Nephron (organoid): ENCODE results near the gene WDR13.
"Not testable (repeated sequence)": the region's sequence is repeated elsewhere in the genome, so short reads cannot be mapped to it uniquely, and the experiment has no call there.

Source experiments
- H3K27ac Mint-ChIP-seq, 3 experiments: 2 replicates each; pipeline ENCODE4 v1.8.0; 2020; ENCODE audit warnings: mixed read lengths in 3 of 3, mild to moderate bottlenecking in 2 of 3, moderate library complexity in 1 of 3
- H3K27me3 Mint-ChIP-seq: 2 replicates; pipeline ENCODE4 v1.8.0; 2021; ENCODE audit warnings: low read depth, mild to moderate bottlenecking, moderate library complexity, mixed read lengths
- H3K36me3 Mint-ChIP-seq: 2 replicates; pipeline ENCODE4 v1.8.0; 2020; ENCODE audit warnings: low read depth, mixed read lengths
- H3K4me1 Mint-ChIP-seq: 2 replicates; pipeline ENCODE4 v1.8.0; 2020; ENCODE audit warnings: mixed read lengths
- H3K4me3 Mint-ChIP-seq, 3 experiments: 2 replicates each; pipeline ENCODE4 v1.8.0; 2020; ENCODE audit warnings: mild to moderate bottlenecking in 3 of 3, mixed read lengths in 3 of 3, moderate library complexity in 2 of 3
- H3K9me3 Mint-ChIP-seq: 2 replicates; pipeline ENCODE4 v1.8.0; 2020; ENCODE audit warnings: mixed read lengths
- CTCF ChIP-seq, 3 experiments: fragments of 200-600 bp; sonication (generic); IDR thresholded peaks; one replicate each; pipeline ENCODE4 v1.5.0; 2021; ENCODE audit warnings: antibody characterized with exemption in 3 of 3; ENCODE audit not compliant: unreplicated experiment in 3 of 3

The WDR13 gene

DNA sequence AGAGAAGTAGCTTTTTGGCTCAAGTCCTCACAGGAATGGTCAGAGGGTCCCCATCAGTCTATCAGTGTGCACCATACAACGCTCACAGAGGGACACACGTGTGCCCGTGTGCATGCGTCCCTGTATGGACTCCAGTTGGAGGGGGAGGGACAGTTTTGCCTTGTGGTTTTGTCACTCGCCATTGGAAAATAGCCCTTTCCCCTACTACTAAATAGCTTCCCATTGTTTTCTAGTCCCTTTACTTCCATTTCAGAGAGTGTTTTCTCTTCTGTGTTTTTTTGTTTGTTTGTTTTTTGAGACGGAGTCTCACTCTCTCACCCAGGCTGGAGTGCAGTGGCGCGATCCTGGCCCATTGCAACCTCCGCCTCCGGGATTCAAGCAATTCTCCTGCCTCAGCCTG lies 34.9 kb downstream of the WDR13 start:
- no peak for TF ChIP-seq CTCF (IDR thresholded peaks at IDR 0.05; ENCODE audit: unreplicated experiment in 3 of 3)
- H3K27me3 Mint-ChIP-seq: no peaks in the 10 kb centered on the region
- H3K4me3 Mint-ChIP-seq: no peak overlapping the region
- H3K4me1 Mint-ChIP-seq: peaks cover 5% of the 10 kb centered on the region
- H3K27ac Mint-ChIP-seq: no peak overlapping the region
- H3K36me3 Mint-ChIP-seq: no peaks in the 10 kb centered on the region
- peaks cover 4% of the 10 kb centered on the region for H3K9me3 Mint-ChIP-seq

GRCh38 chrX:48636301-48636700 lies 39.0 kb downstream of the WDR13 start:
- Mint-ChIP-seq H3K4me1 (peaks cover 3% of the 10 kb centered on the region), H3K27ac (no peak overlapping the region), H3K4me3 (no peak overlapping the region), H3K9me3 (peaks cover 6% of the 10 kb centered on the region), H3K36me3 (no peaks in the 10 kb centered on the region), H3K27me3 (no peaks in the 10 kb centered on the region)
- TF ChIP-seq CTCF (IDR thresholded peaks at IDR 0.05; ENCODE audit: unreplicated experiment in 3 of 3): no peak

DNA sequence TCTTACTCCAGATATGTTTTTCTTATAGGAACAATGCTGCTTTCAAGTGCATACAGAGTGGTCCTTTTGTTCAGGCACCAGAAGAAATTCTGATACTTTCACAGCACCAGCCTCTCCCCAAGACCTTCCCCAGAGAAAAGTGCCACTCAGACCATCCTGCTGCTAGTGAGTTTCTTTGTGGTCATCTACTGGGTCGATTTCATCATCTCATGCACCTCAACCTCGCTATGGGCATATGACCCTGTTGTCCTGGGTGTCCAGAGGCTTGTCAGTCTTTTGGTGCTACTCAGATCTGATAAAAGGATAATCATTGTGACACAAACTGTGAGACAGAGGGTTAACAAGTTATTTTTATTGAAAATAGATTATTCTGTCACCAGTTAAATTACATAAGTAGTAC lies 39.5 kb downstream of the WDR13 start:
- no peaks in the 10 kb centered on the region for H3K36me3 Mint-ChIP-seq
- H3K9me3 Mint-ChIP-seq: peaks cover 6% of the 10 kb centered on the region
- H3K4me3 Mint-ChIP-seq: no peak overlapping the region
- H3K4me1 Mint-ChIP-seq: no peaks in the 10 kb centered on the region
- no peak for TF ChIP-seq CTCF (IDR thresholded peaks at IDR 0.05; ENCODE audit: unreplicated experiment in 3 of 3)
- no peaks in the 10 kb centered on the region for H3K27me3 Mint-ChIP-seq
- no peak overlapping the region for H3K27ac Mint-ChIP-seq

- no peak for TF ChIP-seq CTCF (IDR thresholded peaks at IDR 0.05; ENCODE audit: unreplicated experiment in 3 of 3)
- no peak overlapping the region for H3K27ac Mint-ChIP-seq
- peaks cover 10% of the 10 kb centered on the region for H3K4me1 Mint-ChIP-seq
- no peak overlapping the region for H3K4me3 Mint-ChIP-seq
- H3K36me3 Mint-ChIP-seq: no peaks in the 10 kb centered on the region
- H3K27me3 Mint-ChIP-seq: no peaks in the 10 kb centered on the region
- H3K9me3 Mint-ChIP-seq: peaks cover 1% of the 10 kb centered on the region
Observed at GRCh38 chrX:48645669-48646068, 48.4 kb downstream of the WDR13 start.

GRCh38 chrX:48648336-48648751 lies 51.1 kb downstream of the WDR13 start:
- Mint-ChIP-seq H3K9me3 (no peaks in the 10 kb centered on the region), H3K27ac (peak overlapping the region; percentile 80 to 92 (median 86)), H3K36me3 (no peaks in the 10 kb centered on the region), H3K4me3 (no peak overlapping the region), H3K27me3 (no peaks in the 10 kb centered on the region), H3K4me1 (peaks cover 10% of the 10 kb centered on the region)
- TF ChIP-seq CTCF (IDR thresholded peaks at IDR 0.05; ENCODE audit: unreplicated experiment in 3 of 3): peak in 2 of 3 experiments; percentile 34 to 42

DNA sequence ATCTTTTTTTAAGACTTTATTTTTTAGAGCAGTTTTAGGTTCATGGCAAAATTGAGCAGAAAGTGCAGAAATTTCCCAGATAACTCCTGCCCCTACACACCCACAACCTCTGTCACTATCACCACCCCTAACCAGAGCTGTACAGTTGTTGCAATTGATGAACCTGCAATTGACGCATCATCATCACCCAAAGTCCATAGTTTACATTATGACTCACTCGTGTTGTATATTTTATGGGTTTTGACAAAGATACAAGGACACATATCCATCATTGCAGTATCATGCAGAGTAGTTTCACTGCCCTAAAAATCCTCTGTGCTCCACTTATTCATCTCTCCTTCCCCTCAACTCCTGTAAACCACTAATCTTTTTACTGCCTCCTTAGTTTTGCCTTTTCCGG lies 51.8 kb downstream of the WDR13 start:
- Mint-ChIP-seq H3K27me3 (no peaks in the 10 kb centered on the region), H3K9me3 (peaks cover 3% of the 10 kb centered on the region), H3K4me1 (peaks cover 10% of the 10 kb centered on the region), H3K4me3 (no peak overlapping the region), H3K27ac (peak overlapping the region in 1 of 3 experiments; percentile 50), H3K36me3 (no peaks in the 10 kb centered on the region)
- no peak for TF ChIP-seq CTCF (IDR thresholded peaks at IDR 0.05; ENCODE audit: unreplicated experiment in 3 of 3)

- not testable (repeated sequence) for H3K4me1 Mint-ChIP-seq, H3K27ac Mint-ChIP-seq, H3K4me3 Mint-ChIP-seq
Observed at GRCh38 chrX:48652055-48652579, 54.8 kb downstream of the WDR13 start.

DNA sequence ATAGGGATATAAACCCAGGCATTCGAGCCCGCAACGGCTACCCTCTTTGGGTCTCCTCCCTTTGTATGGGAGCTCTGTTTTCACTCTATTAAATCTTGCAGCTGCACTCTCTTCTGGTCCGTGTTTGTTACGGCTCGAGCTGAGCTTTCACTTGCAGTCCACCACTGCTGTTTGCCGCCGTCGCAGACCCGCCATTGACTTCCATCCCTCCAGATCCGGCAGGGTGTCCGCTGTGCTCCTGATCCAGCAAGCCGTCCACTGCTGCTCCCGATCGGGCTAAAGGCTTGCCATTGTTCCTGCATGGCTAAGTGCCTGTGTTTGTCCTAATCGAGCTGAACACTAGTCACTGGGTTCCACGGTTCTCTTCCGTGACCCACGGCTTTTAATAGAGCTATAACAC lies 57.5 kb downstream of the WDR13 start:
- not testable (repeated sequence) for H3K4me1 Mint-ChIP-seq, H3K27ac Mint-ChIP-seq, H3K4me3 Mint-ChIP-seq, H3K36me3 Mint-ChIP-seq, H3K27me3 Mint-ChIP-seq
- peaks cover 11% of the 10 kb centered on the region for H3K9me3 Mint-ChIP-seq

More at GRCh38 chrX:48652055-48652579, 54.8 kb downstream of the WDR13 start:
- H3K27me3 Mint-ChIP-seq, H3K36me3 Mint-ChIP-seq: not testable (repeated sequence)
- H3K9me3 Mint-ChIP-seq: peaks cover 11% of the 10 kb centered on the region
